IPS DF 4.7 (cell line): Measurements from ENCODE around the gene MTTP.

Experiments
- DNase-seq: peaks from one replicate; pipeline ENCODE4 v3.0.0-alpha.2; 2013; ENCODE audit warnings: low spot score; ENCODE audit errors: extremely low read depth

The MTTP gene

DNA sequence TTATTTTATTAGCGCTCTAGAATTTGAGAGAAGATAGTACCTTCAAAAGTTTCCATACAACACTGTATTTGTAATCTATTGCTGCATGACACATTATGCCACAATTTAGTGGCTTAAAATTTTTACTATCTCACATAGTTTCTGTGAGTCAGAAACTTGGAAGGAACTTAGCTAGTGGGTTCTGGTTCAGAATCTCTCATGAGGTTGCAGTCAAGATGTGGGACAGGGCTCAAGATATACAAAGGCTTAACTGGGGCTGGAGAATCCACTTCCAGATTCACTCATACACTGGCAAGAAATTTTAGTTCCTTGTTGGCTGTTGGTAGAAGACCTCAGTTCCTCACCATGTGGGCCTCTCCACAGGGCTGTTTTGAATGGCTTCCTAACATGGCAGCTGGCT is 94.5 kb downstream of the MTTP start:
- DNase-seq, result no peak

DNA sequence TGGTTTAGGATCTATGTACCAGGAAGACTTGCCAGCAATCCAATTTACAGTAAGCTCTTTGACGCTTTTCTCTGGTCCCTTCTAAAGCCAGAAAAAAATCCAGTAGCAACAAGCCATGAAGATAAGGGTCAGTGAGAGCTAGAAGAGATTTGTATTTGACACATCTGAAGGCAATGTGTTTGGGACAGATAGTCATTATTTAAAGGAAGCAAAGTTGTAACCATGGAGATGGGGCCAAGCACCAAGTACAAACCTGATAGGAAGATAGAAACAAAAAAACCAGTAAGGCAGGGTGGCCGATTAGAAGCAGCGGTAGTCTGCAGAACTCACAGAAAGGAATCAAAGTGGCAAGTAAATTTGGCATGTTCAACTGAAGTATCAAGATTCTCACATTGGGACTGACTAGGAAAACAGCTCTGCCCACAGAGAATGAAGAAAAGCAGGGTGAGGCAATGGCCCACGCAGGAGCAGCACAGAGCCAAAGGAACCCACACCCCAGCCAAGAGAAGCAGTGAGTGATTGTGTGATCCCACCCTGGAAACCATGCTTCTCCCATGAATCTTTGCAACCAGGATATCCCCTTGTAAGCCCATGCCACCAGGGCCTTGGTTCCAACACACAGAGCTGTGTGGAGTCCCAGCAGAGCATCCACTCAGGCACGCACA is 95.9 kb downstream of the MTTP start:
- no peak for DNase-seq
